Thyroid gland (tissue), 4 donors: Measurements from ENCODE around the gene HBA1.

Source experiments
- CTCF ChIP-seq, 6 experiments: fragments of 200-600 bp in 3 of 6; fragments of 450-650 bp in 3 of 6; sonication (generic) in 3 of 6; IDR thresholded peaks; one replicate each; pipeline ENCODE4 v1.5.1; 2016 to 2019; ENCODE audit warnings: antibody characterized with exemption in 6 of 6, mild to moderate bottlenecking in 2 of 6, inconsistent platforms in 1 of 6, moderate library complexity in 1 of 6
- POLR2A ChIP-seq, 2 donors: fragments of 450-650 bp; IDR thresholded peaks; one replicate each; pipeline ENCODE4 v1.6.1; 2017; ENCODE audit warnings: antibody characterized with exemption in 2 of 2, mild to moderate bottlenecking in 2 of 2, moderate library complexity in 1 of 2

DNA sequence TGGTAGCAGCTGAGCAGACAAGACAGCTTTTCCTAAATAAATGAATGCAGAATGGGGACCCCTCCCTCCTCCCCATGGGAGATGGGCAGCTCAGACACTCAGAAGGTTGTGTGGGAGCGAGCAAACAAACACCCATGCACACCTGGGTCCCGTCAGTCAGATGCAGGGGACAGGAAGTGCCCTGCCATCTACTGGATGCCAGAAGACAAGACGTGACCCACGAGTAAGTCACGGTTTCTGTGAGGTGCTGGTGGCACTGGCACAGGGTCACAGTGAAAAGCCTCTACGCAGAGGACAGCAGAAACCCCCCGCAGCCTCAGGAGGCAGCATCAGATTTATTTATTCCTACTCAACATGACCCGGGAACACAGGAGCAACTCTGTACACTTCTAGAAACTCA, 12.2 kb downstream of the HBA1 start:
- TF ChIP-seq POLR2A (IDR thresholded peaks at IDR 0.05) (no peak), CTCF (IDR thresholded peaks at IDR 0.05) (no peak)
